Measurements from ENCODE around the gene LOXL4.
"Not testable (repeated sequence)": the region's sequence is repeated elsewhere in the genome, so short reads cannot be mapped to it uniquely, and the experiment has no call there.

Gene LOXL4

GRCh38 chr10:98253499-98253898 is 14.5 kb downstream of the LOXL4 start:
- no peak overlapping the region for H3K4me3 ChIP-seq (ENCODE audit: low read length)
- DNase-seq (ENCODE audit: low read depth, low spot score) = no peak

- DNase-seq (ENCODE audit: low read depth, low spot score) = no peak
- H3K4me3 ChIP-seq (ENCODE audit: low read length) = no peak overlapping the region
Measured at GRCh38 chr10:98252464-98252863, 15.5 kb downstream of the LOXL4 start.

DNA sequence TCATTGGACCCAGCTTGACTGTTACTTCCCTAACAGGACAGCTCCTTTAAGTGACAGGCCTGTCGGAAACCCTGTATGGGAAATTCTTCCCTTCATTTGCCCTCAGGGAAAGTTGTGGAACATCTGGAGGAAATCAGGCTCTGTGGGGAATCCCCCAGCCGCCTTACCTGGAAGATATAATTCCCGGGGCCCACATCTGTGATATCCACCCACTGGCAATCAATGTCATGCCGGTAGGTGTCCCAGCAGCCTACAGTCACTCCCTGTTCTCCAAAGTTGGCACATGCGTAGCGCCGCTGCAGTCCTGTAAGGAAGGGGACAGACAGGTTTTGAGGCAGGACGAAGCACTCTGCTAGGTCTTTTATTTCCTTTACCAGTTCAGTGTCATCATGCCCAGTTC is 16.6 kb downstream of the LOXL4 start:
- H3K4me3 ChIP-seq (ENCODE audit: low read length) = no peak overlapping the region
- DNase-seq (ENCODE audit: low read depth, low spot score) = no peak

DNA sequence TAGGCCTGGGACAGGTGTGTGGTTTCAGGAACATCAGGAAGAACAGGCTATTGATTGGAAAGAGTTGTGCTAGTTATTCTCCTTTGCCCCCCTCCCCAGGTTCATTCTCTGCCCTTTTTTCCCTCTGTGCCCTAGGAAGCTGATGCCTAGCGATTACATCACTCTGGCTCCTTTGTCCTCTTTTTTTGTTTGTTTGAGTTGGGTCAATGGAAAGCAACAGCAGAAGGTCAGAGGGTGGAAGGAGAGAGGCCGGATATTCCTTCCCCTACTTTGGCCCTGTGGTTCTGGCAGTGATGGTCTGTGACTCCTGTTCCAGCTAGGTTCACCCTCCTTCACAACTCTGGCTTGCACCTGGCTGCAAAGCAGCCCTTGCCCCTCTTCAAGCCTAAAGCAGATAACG is 18.9 kb downstream of the LOXL4 start:
- no peak for DNase-seq (ENCODE audit: low read depth, low spot score)
- no peak overlapping the region for H3K4me3 ChIP-seq (ENCODE audit: low read length)

GRCh38 chr10:98248018-98248417 is 20.0 kb downstream of the LOXL4 start:
- H3K4me3 ChIP-seq (ENCODE audit: low read length) = no peak overlapping the region
- DNase-seq (ENCODE audit: low read depth, low spot score) = no peak

DNA sequence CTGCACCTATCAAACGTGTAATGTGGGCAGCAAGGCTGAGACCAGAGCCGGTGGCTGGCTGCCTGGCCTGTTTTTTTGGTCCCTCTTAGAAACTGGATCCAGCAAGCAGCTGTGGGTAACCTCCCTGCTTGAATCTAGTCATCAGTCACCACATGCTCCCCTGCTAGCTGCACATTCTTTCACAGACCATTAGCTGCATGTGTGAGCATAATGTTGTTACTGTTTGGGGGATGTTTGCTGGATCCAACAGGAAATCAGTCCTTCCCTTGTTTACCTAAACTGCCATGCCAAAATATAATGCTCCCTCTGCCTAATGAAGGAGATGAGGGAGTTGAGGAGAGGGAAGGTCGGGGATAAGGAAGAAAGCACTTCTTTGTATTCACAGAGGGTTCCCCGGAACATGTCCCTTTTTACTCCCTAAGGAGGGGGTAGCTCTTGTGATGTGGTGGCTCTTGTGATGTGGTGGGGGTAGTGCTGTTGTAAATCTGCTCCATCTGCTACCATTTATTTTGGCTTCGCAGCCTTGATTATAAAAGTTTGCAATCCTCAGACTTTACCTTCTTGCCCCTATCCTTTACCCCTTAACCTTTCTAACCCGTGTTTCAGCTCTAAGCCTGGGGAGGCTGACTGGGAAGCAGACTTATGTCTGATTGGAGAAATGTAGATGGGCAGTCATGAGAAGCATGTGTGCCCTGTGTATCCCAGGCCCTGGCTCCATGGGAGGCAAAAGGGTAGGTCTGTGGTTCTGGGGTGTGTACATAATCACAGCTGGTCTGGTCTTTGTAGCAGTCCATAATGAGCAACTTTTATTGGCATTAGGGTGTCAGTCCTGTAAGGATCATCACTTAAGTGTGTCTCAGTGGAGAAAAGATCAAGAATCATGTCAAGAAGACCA is 20.8 kb downstream of the LOXL4 start:
- peak; percentile 69 for DNase-seq (ENCODE audit: low read depth, low spot score)
- no peak overlapping the region for H3K4me3 ChIP-seq (ENCODE audit: low read length)

DNA sequence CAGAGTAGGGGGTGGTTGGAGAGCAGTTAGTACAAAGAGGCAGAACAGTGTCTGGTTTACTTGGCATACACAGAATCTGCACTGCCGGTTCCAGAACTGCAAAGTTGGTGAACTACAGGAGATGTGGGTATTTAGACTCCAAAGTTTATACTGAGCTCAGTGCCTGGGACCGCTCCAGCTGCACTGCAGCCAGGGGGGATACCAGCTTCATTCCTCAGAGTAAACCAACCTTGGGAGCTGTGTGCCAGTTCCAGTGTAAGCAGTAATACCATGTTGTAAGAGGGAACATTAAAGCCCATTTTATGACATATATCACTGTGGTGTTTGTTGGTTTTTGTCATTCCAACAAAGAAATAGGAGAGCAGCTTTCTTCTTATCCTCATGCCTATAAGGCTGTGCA is 23.4 kb downstream of the LOXL4 start:
- DNase-seq (ENCODE audit: low read depth, low spot score) = no peak

GRCh38 chr10:98244141-98244540 is 23.9 kb downstream of the LOXL4 start:
- no peak for DNase-seq (ENCODE audit: low read depth, low spot score)
- H3K4me3 ChIP-seq (ENCODE audit: low read length) = no peak overlapping the region

More for the DNA sequence above, 23.4 kb downstream of the LOXL4 start:
- H3K4me3 ChIP-seq (ENCODE audit: low read length) = no peak overlapping the region

- DNase-seq (ENCODE audit: low read depth, low spot score) = no peak
Measured at GRCh38 chr10:98242823-98243222, 25.2 kb downstream of the LOXL4 start.

GRCh38 chr10:98240524-98240923 is 27.5 kb downstream of the LOXL4 start:
- no peak for DNase-seq (ENCODE audit: low read depth, low spot score)
- no peak overlapping the region for H3K4me3 ChIP-seq (ENCODE audit: low read length)

More at GRCh38 chr10:98242823-98243222, 25.2 kb downstream of the LOXL4 start:
- no peak overlapping the region for H3K4me3 ChIP-seq (ENCODE audit: low read length)

DNA sequence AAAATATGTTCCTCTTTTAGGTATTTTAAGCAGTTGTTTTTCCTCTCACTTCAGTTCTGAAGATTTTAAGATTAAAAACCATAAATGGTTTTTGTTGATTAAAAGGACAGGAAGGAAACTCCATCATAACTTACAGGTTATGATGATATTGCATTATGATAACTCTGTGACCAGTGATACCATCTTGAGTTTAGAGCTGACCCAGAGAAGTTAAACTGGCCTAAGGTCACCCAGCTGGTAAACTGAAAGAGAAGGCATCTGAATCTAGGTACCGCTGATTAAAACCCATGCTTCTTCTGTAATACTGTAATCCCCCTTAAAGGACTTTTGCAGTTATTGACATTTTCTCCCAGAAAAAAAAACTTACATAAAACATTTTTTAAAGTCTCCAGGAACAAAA is 29.6 kb downstream of the LOXL4 start:
- no peak for DNase-seq (ENCODE audit: low read depth, low spot score)

GRCh38 chr10:98236862-98237261 is 31.1 kb downstream of the LOXL4 start:
- no peak overlapping the region for H3K4me3 ChIP-seq (ENCODE audit: low read length)
- DNase-seq (ENCODE audit: low read depth, low spot score) = no peak

More for the DNA sequence above, 29.6 kb downstream of the LOXL4 start:
- H3K4me3 ChIP-seq (ENCODE audit: low read length) = no peak overlapping the region

DNA sequence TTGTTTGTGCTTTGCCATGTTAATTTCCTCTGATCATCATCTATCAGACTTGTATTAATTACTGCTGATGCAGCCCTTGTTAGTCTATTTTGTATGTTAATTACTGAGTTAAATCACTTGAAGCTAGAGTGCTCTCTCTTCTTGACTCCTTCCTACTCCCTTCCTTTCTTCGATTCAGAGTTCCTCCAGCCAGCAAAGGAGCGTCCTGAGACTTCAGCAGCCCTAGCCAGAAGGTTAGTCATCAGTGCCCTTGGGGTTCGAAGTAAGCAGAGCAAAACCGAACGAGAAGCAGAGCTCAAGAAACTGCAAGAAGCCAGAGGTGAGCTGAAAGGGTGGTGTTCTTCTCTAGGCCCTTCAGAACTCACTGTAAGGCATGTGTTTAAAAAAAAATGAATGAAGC is 32.1 kb downstream of the LOXL4 start:
- no peak for DNase-seq (ENCODE audit: low read depth, low spot score)
- H3K4me3 ChIP-seq (ENCODE audit: low read length) = no peak overlapping the region

GRCh38 chr10:98231417-98231816 is 36.6 kb downstream of the LOXL4 start:
- DNase-seq (ENCODE audit: low read depth, low spot score) = no peak
- H3K4me3 ChIP-seq (ENCODE audit: low read length) = no peak overlapping the region

- not testable (repeated sequence) for H3K4me3 ChIP-seq (ENCODE audit: low read length); DNase-seq (ENCODE audit: low read depth, low spot score)
Measured at GRCh38 chr10:98228266-98228665, 39.7 kb downstream of the LOXL4 start.

DNA sequence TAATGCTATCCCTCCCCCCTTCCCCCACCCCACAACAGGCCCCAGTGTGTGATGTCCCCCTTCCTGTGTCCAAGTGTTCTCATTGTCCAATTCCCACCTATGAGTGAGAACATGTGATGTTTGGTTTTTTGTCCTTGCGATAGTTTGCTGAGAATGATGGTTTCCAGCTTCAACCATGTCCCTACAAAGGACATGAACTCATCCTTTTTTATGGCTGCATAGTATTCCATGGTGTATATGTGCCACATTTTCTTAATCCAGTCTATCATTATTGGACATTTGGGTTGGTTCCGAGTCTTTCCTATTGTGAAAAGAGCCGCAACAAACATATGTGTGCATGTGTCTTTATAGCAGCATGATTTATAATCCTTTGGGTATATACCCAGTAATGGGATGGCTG is 40.3 kb downstream of the LOXL4 start:
- not testable (repeated sequence) for DNase-seq (ENCODE audit: low read depth, low spot score); H3K4me3 ChIP-seq (ENCODE audit: low read length)

DNA sequence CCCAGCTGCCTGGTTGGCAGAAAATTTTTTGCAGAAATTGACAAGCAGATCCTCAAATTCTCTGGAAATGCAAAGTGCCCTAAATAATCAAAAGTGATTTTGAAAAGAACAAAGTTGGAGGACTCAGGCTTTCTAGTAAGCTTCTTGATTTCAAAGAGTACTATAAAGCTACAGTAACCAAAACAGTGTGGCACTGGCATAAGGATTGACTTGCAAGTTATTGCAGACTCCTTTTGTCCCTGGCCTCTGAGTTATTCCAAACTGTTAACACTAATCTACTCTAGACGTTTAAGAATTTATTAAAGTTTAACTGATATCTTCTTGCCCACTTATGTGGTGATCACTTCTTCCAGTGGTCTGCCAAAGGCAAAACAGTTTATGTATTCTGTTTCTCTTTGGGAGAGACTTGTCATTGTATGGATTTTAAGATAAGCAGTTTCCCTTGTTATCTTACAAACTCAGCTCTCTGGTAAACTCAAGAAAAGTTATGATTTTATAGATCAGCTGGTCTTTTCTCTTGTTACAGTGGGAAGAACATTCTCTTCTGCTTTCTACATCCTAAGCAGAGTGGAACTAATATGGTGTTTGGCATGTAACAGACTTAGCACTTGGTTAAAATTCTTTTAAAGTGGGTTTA is 41.4 kb downstream of the LOXL4 start:
- no peak for DNase-seq (ENCODE audit: low read depth, low spot score)
- H3K4me3 ChIP-seq (ENCODE audit: low read length) = no peak overlapping the region

- H3K4me3 ChIP-seq (ENCODE audit: low read length) = no peak overlapping the region
- no peak for DNase-seq (ENCODE audit: low read depth, low spot score)
Measured at GRCh38 chr10:98224996-98225395, 43.0 kb downstream of the LOXL4 start.

DNA sequence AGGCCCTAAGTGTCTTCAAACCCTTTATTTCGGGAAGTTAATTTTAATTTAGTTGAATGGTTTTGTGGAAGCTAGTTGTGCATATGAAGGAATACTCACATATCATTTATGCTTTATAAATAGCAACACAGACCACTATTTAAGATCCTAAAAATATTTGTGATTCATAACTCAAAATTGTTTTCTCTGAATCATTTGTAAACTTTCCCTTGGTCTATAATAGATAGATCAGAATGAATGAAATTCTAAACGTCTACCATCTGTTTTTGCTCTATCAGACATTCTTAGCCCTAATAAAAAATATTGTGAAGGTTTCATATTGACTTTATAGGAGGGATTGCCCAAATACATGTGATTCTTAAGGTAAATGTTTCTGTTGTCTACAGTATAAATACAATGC is 43.5 kb downstream of the LOXL4 start:
- no peak overlapping the region for H3K4me3 ChIP-seq (ENCODE audit: low read length)
- DNase-seq (ENCODE audit: low read depth, low spot score) = no peak

DNA sequence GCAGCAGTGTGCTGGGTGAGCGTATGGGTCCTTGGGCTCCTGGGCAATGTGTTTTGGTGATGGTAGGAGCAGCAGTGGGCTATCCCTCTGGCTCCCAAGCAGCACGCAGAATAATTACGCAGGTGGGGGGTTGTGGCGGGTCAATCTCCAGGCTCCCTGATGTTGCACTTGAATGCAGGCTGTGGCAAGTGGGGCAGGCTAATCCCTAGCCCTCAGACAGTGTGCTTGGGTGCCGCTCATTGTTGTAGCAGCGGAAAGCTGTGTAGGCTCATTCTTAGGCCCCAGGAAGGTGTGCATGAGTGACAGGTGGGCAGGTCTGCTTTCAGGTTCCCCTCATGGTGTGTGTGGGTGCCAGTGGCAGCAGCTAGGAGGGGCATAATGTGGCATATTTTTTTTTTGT is 44.1 kb downstream of the LOXL4 start:
- no peak overlapping the region for H3K4me3 ChIP-seq (ENCODE audit: low read length)
- DNase-seq (ENCODE audit: low read depth, low spot score) = no peak

DNA sequence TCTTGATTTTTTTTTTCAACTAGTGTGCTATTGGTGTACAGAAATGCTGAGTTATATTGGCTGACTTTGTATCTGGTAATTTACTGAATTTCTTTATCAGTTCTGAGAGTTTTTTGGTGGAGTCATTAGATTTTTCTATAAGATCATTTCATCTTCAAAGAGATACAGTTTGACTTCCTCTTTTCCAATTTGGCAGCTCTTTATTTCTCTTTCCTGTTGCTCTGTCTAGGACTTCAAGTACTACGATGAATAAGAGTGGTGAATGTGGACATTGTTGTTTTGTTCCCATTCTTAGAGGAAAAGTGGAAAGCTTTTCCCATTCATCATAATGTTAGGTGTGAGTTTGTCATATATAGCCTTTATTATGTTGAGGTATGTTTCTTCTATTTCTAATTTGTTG is 50.2 kb downstream of the LOXL4 start:
- DNase-seq (ENCODE audit: low read depth, low spot score) = no peak
- H3K4me3 ChIP-seq (ENCODE audit: low read length) = no peak overlapping the region
